SK-N-SH (cell line): ENCODE data around the gene ZNF664. TPM values are rescaled to one million over a fixed set of nuclear protein-coding genes. Genes with fewer than 3 reads are reported as not detected.

Source experiments
- CTCF ChIA-PET: fragments of 300-600, 350-600 bp; formaldehyde crosslinking; extraction: SDS; loops from one replicate; lab custom pipeline; 2021; lab: Yijun Ruan, JAX
- POLR2A ChIA-PET: fragments of 350-600 bp; sonication (Branson Sonifier 250); formaldehyde crosslinking; extraction: SDS; loops from one replicate; lab custom pipeline; 2020; ENCODE audit warnings: antibody characterized with exemption, inconsistent platforms; lab: Yijun Ruan, JAX
- DNase-seq: peaks from one replicate; pipeline ENCODE4 v3.0.0; 2012
- H2AFZ ChIP-seq: fragments of 200-600 bp; sonication (generic); 2 replicates; pipeline ENCODE4 v1.8.1; 2016; ENCODE audit warnings: antibody characterized with exemption, mild to moderate bottlenecking, low read depth
- H3F3A ChIP-seq: fragments of 200-600 bp; sonication (generic); replicated peaks from 2 replicates; pipeline ENCODE3; 2016; ENCODE audit warnings: antibody characterized with exemption, mild to moderate bottlenecking; ENCODE audit not compliant: insufficient read depth
- H3K27ac ChIP-seq, 2 experiments: fragments of 200-500 bp in 1 of 2; fragments of 200-600 bp in 1 of 2; sonication (Bioruptor generic) in 1 of 2; sonication (generic), shearing (Covaris generic) in 1 of 2; 2 replicates each; pipeline versions ENCODE4 v1.5.1 to v1.6.1; 2014 to 2016; ENCODE audit warnings: low read depth in 2 of 2, inconsistent platforms in 1 of 2, low read length in 1 of 2, mild to moderate bottlenecking in 1 of 2, mixed read lengths in 1 of 2
- H3K27me3 ChIP-seq: fragments of 200-600 bp; sonication (generic), shearing (Covaris generic); 2 replicates; pipeline ENCODE4 v1.6.1; 2016; ENCODE audit warnings: mixed run types; ENCODE audit not compliant: insufficient read depth
- H3K36me3 ChIP-seq, 2 experiments: fragments of 200-500 bp in 1 of 2; fragments of 200-600 bp in 1 of 2; sonication (Bioruptor generic) in 1 of 2; sonication (generic) in 1 of 2; replicated peaks in 1 of 2; 2 replicates each; pipeline versions ENCODE3 to v1.5.1; 2014 to 2016; ENCODE audit warnings: low read length in 1 of 2, mild to moderate bottlenecking in 1 of 2; ENCODE audit not compliant: insufficient read depth in 2 of 2, control insufficient read depth in 1 of 2
- H3K4me1 ChIP-seq, 2 experiments: fragments of 200-500 bp in 1 of 2; fragments of 200-600 bp in 1 of 2; sonication (Bioruptor generic) in 1 of 2; sonication (generic), shearing (Covaris generic) in 1 of 2; 2 replicates each; pipeline versions ENCODE4 v1.5.1 to v1.6.1; 2014 to 2016; ENCODE audit warnings: low read depth in 1 of 2, low read length in 1 of 2, mixed run types in 1 of 2; ENCODE audit not compliant: insufficient read depth in 2 of 2, control insufficient read depth in 1 of 2
- H3K4me2 ChIP-seq: fragments of 200-600 bp; sonication (generic), shearing (Covaris generic); 2 replicates; pipeline ENCODE4 v1.6.1; 2017; ENCODE audit warnings: mixed run types
- H3K4me3 ChIP-seq, 2 experiments: fragments of 200-500 bp in 1 of 2; fragments of 200-600 bp in 1 of 2; sonication (Bioruptor generic) in 1 of 2; sonication (generic), shearing (Covaris generic) in 1 of 2; 2 replicates each; pipeline versions ENCODE4 v1.5.1 to v1.8.1; 2014 to 2016; ENCODE audit warnings: low read depth in 2 of 2, inconsistent platforms in 1 of 2, low read length in 1 of 2, mild to moderate bottlenecking in 1 of 2, mixed read lengths in 1 of 2, moderate library complexity in 1 of 2
- H3K79me2 ChIP-seq: fragments of 200-600 bp; sonication (generic); 2 replicates; pipeline ENCODE4 v1.8.1; 2017; ENCODE audit warnings: mild to moderate bottlenecking; ENCODE audit not compliant: insufficient read depth
- H3K9ac ChIP-seq: fragments of 200-600 bp; sonication (generic); 2 replicates; pipeline ENCODE4 v1.6.1; 2017; ENCODE audit warnings: mixed run types
- H3K9me2 ChIP-seq: fragments of 200-600 bp; sonication (generic); 2 replicates; pipeline ENCODE4 v1.6.1; 2017; ENCODE audit warnings: mixed run types
- H3K9me3 ChIP-seq: fragments of 200-600 bp; sonication (generic); 2 replicates; pipeline ENCODE4 v1.6.1; 2017; ENCODE audit warnings: mixed run types, mild to moderate bottlenecking, moderate library complexity
- H4K20me1 ChIP-seq: fragments of 200-600 bp; sonication (generic); 2 replicates; pipeline ENCODE4 v1.6.1; 2017; ENCODE audit warnings: mild to moderate bottlenecking, mixed run types; ENCODE audit not compliant: insufficient read depth
- CHD2 ChIP-seq: fragments of 150-350 bp; IDR thresholded peaks from 2 replicates; pipeline ENCODE4 v1.6.1; 2018; ENCODE audit warnings: low read length; ENCODE audit not compliant: partially characterized antibody
- ELF1 ChIP-seq: IDR thresholded peaks from 2 replicates; pipeline ENCODE4 v1.4.0; 2012
- FOXJ3 ChIP-seq: sonication (generic); formaldehyde crosslinking; IDR thresholded peaks from 2 replicates; pipeline ENCODE4 v1.5.1; 2020; ENCODE audit warnings: mild to moderate bottlenecking, missing genetic modification reagents
- GABPA ChIP-seq: IDR thresholded peaks from 2 replicates; pipeline ENCODE4 v1.4.0; 2012; ENCODE audit warnings: low read depth, mild to moderate bottlenecking
- JUND ChIP-seq: IDR thresholded peaks from 2 replicates; pipeline ENCODE4 v1.4.0; 2012
- NRF1 ChIP-seq: IDR thresholded peaks from 2 replicates; pipeline ENCODE4 v1.6.1; 2012; ENCODE audit warnings: low read depth, mild to moderate bottlenecking, low read length
- RCOR1 ChIP-seq: fragments of 150-350 bp; IDR thresholded peaks from 2 replicates; pipeline ENCODE4 v1.6.1; 2017; ENCODE audit warnings: antibody characterized with exemption, low read length
- SIN3A ChIP-seq: IDR thresholded peaks from 2 replicates; pipeline ENCODE4 v1.6.1; 2012; ENCODE audit warnings: low read depth, mild to moderate bottlenecking, low read length, moderate library complexity, borderline replicate concordance
- SMC3 ChIP-seq: IDR thresholded peaks from 2 replicates; pipeline ENCODE4 v1.6.1; 2012; ENCODE audit warnings: low read depth, low read length, improper control_type of control experiment
- TCF12 ChIP-seq: IDR thresholded peaks from 2 replicates; pipeline ENCODE4 v1.4.0; 2012
- USF1 ChIP-seq: IDR thresholded peaks from 2 replicates; pipeline ENCODE4 v1.4.0; 2012; ENCODE audit warnings: low read depth, borderline replicate concordance
- WGBS: methylation state at CpG from one replicate; pipeline ENCODE4 v1.1.6; 2017; ENCODE audit warnings: low lambda C conversion rate; 5-methylcytosine and 5-hydroxymethylcytosine counted together
- polyA plus RNA-seq, 3 experiments: library from polyadenylated mRNA; depleted of rRNA; stranded (reverse); fragments of >200 nt; gene quantifications; 2 replicates each; pipeline ENCODE4 v1.2.3, GENCODE V29; 2012
- TF ChIP-seq, protein P1 (sequence below): fragments of 150-350 bp; IDR thresholded peaks from 2 replicates; pipeline ENCODE4 v1.6.1; 2017; ENCODE audit warnings: antibody characterized with exemption, low read length, low read depth, borderline replicate concordance
- TF ChIP-seq, protein P2 (sequence below): IDR thresholded peaks from 2 replicates; pipeline ENCODE4 v1.4.0; 2012; ENCODE audit warnings: low read depth, borderline replicate concordance
- TF ChIP-seq, protein P3 (sequence below): fragments of 150-350 bp; IDR thresholded peaks from 2 replicates; pipeline ENCODE4 v1.6.1; 2016; ENCODE audit warnings: mild to moderate bottlenecking, low read depth, low read length
- TF ChIP-seq, protein P4 (sequence below): IDR thresholded peaks from 2 replicates; pipeline ENCODE4 v1.6.1; 2012; ENCODE audit warnings: mild to moderate bottlenecking, low read depth, low read length, moderate library complexity

The ZNF664 gene
- polyA plus RNA-seq, 1 of the 3 experiments (the other 2 are of a cell fraction): 34.9 TPM

DNA sequence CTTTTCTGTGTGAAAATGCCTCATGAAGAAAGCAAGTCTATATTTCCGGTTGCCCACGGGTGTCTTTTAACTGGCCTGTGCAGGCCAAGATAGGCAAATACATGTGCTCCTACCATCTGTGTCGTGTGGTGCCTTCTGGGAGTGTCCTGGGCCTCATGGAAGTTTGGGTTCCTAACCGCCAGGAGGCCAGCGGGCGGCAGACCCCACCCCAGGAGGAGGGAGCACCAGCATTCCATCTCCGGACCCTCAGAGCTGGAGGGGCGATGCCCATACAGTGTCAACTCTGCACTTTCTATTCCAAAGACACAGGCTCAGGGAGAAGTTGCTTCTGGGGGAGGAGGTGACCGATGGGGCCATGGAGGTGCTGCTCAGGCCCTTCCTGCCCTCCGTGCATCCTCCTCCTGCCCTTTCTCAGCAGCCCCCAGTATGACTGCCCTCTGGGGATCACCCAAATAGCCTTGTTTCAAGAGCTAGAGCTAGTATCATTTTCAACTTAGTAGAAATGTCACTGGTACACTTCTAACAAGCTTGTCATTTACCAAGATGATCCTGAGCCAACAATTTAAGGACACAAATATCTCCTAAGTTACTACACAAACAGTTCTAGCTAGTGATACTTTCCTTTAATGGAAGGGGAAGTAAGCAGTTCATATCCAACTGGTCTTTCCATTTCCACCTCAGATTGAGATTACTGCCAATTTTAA is 18.2 kb upstream of the ZNF664 start:
- Histone ChIP-seq H2AFZ (no peak overlapping the region), H3K9me3 (no peaks in the 10 kb centered on the region), H3K4me1 (no peaks in the 10 kb centered on the region; a peak in 1 of 4 replicates), H3K27ac (no peak overlapping the region), H3K36me3 (peaks cover 0 to 3% of the 10 kb centered on the region in 2 experiments), H3K9ac (no peak overlapping the region), H3K4me3 (no peak overlapping the region)
- POLR2A ChIA-PET: no interaction called here
- DNase-seq: no peak
- TF ChIP-seq TCF12 (no peak), CHD2 (no peak), SMC3 (no peak), FOXJ3 (no peak), GABPA (no peak)
- TF ChIP-seq, protein P1, sequence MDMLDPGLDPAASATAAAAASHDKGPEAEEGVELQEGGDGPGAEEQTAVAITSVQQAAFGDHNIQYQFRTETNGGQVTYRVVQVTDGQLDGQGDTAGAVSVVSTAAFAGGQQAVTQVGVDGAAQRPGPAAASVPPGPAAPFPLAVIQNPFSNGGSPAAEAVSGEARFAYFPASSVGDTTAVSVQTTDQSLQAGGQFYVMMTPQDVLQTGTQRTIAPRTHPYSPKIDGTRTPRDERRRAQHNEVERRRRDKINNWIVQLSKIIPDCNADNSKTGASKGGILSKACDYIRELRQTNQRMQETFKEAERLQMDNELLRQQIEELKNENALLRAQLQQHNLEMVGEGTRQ: no peak
- TF ChIP-seq, protein P2, sequence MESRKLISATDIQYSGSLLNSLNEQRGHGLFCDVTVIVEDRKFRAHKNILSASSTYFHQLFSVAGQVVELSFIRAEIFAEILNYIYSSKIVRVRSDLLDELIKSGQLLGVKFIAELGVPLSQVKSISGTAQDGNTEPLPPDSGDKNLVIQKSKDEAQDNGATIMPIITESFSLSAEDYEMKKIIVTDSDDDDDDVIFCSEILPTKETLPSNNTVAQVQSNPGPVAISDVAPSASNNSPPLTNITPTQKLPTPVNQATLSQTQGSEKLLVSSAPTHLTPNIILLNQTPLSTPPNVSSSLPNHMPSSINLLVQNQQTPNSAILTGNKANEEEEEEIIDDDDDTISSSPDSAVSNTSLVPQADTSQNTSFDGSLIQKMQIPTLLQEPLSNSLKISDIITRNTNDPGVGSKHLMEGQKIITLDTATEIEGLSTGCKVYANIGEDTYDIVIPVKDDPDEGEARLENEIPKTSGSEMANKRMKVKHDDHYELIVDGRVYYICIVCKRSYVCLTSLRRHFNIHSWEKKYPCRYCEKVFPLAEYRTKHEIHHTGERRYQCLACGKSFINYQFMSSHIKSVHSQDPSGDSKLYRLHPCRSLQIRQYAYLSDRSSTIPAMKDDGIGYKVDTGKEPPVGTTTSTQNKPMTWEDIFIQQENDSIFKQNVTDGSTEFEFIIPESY: no peak
- TF ChIP-seq, all 33 proteins: peak for 0
- WGBS: 94% methylated on average over 10 of the region's 10 CpGs
- Histone ChIP-seq H3K9me2 (no peaks in the 10 kb centered on the region), H4K20me1 (peaks cover 7% of the 10 kb centered on the region; the same call in 1 of the 2 replicates), H3F3A (no peaks in the 10 kb centered on the region), H3K27me3 (no peaks in the 10 kb centered on the region), H3K79me2 (peaks cover 12% of the 10 kb centered on the region), H3K4me2 (no peak overlapping the region)
- CTCF ChIA-PET: interaction anchor here (2.2 kb wide), 1 partner anchor 49 kb away, joined by 6 read pairs; no protein-coding TSS in a partner anchor

DNA sequence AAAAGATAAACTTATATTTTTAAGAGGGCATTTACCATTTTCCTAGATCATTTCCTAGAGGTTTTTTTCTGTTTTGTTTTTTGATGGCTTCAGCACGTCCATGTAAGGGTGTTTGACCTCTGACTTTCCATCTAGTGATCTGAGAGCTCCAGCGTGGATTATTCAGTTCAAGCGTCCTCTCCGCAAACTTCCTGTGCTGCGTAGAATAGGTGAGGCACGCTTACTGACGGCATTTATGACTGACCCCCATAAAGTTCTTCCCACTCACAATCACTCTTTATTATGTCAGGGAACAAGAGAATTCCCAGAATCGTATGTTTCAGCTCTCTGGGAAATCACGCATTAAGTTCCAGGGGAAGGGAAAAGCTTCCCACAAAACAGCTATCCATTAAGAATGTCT is 16.8 kb upstream of the ZNF664 start:
- H4K20me1 ChIP-seq: peaks cover 4% of the 10 kb centered on the region; the same call in 1 of the 2 replicates
- ChIA-PET CTCF (interaction anchor here (0.7 to 2.2 kb wide), 2 partner anchors 12 to 51 kb away, joined by 3 to 6 read pairs; no protein-coding TSS in a partner anchor), POLR2A (no interaction called here)
- WGBS: 94% methylated on average over 9 of the region's 9 CpGs
- no peak overlapping the region for H3K4me2 ChIP-seq
- no peak for DNase-seq
- H3K9me2 ChIP-seq: no peaks in the 10 kb centered on the region
- no peak overlapping the region for H3K4me3 ChIP-seq
- H2AFZ ChIP-seq: no peak overlapping the region
- H3K27me3 ChIP-seq: no peaks in the 10 kb centered on the region
- no peaks in the 10 kb centered on the region for H3K9me3 ChIP-seq
- no peaks in the 10 kb centered on the region for H3F3A ChIP-seq
- peaks cover 0 to 6% of the 10 kb centered on the region in 2 experiments; a peak in 1 of 4 replicates for H3K4me1 ChIP-seq
- H3K27ac ChIP-seq: no peak overlapping the region
- H3K36me3 ChIP-seq: peaks cover 0 to 3% of the 10 kb centered on the region in 2 experiments
- H3K79me2 ChIP-seq: peaks cover 12% of the 10 kb centered on the region
- H3K9ac ChIP-seq: no peak overlapping the region
- TF ChIP-seq, protein P3, sequence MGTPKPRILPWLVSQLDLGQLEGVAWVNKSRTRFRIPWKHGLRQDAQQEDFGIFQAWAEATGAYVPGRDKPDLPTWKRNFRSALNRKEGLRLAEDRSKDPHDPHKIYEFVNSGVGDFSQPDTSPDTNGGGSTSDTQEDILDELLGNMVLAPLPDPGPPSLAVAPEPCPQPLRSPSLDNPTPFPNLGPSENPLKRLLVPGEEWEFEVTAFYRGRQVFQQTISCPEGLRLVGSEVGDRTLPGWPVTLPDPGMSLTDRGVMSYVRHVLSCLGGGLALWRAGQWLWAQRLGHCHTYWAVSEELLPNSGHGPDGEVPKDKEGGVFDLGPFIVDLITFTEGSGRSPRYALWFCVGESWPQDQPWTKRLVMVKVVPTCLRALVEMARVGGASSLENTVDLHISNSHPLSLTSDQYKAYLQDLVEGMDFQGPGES: no peak
- TF ChIP-seq, protein P4, sequence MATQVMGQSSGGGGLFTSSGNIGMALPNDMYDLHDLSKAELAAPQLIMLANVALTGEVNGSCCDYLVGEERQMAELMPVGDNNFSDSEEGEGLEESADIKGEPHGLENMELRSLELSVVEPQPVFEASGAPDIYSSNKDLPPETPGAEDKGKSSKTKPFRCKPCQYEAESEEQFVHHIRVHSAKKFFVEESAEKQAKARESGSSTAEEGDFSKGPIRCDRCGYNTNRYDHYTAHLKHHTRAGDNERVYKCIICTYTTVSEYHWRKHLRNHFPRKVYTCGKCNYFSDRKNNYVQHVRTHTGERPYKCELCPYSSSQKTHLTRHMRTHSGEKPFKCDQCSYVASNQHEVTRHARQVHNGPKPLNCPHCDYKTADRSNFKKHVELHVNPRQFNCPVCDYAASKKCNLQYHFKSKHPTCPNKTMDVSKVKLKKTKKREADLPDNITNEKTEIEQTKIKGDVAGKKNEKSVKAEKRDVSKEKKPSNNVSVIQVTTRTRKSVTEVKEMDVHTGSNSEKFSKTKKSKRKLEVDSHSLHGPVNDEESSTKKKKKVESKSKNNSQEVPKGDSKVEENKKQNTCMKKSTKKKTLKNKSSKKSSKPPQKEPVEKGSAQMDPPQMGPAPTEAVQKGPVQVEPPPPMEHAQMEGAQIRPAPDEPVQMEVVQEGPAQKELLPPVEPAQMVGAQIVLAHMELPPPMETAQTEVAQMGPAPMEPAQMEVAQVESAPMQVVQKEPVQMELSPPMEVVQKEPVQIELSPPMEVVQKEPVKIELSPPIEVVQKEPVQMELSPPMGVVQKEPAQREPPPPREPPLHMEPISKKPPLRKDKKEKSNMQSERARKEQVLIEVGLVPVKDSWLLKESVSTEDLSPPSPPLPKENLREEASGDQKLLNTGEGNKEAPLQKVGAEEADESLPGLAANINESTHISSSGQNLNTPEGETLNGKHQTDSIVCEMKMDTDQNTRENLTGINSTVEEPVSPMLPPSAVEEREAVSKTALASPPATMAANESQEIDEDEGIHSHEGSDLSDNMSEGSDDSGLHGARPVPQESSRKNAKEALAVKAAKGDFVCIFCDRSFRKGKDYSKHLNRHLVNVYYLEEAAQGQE: no peak
- TF ChIP-seq, protein P2: no peak
- TF ChIP-seq JUND: no peak
- TF ChIP-seq SIN3A: no peak
- TF ChIP-seq NRF1: no peak
- no peak for TF ChIP-seq USF1
- TF ChIP-seq FOXJ3: no peak
- no peak for TF ChIP-seq ELF1
- TF ChIP-seq RCOR1: no peak
